ENCODE results near the gene ZSWIM9. TPM values are rescaled to one million over a fixed set of nuclear protein-coding genes. Genes with fewer than 3 reads are reported as not detected.
A peak's percentile ranks its signal among the peaks of the same experiment; 100 is the strongest.

Gene ZSWIM9
- total RNA-seq, 4 donors from 2014 or later, result 1.8 to 7.4 (median 3.5) TPM

DNA sequence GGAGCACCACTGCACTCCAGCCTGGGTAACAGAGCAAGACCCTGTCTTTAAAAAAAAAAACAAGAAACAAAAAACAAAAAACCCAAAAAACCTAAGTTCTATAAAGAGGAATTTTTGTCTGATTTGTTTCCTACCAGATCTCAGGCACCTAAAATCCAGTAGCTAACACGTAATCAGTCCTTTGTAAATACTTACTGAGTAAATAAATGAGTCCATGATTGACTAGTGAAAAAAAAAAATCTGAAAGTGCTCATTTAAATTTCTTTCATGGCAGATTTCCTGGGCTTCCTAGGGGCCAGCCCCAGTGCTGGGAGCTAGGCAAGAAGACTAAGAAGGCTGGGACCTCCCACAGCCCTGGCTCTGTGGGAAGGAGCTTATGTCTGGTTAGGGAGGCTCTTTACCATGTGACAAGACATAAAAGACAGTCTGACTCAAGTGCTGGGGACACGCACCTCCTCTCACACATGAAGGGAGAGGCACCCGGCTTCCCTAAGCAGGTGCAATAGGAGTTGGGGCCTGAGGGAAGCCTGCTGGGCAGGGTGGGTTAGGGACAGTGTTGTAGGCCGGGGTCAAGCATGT lies 22.8 kb upstream of the ZSWIM9 start:
- H3K36me3 ChIP-seq, result peaks cover 0 to 13% (median 0%) of the 10 kb centered on the region in 3 donors
- no peaks in the 10 kb centered on the region for H3K27me3 ChIP-seq
- no peak for TF ChIP-seq POLR2A (IDR thresholded peaks at IDR 0.05)
- TF ChIP-seq, protein P1, sequence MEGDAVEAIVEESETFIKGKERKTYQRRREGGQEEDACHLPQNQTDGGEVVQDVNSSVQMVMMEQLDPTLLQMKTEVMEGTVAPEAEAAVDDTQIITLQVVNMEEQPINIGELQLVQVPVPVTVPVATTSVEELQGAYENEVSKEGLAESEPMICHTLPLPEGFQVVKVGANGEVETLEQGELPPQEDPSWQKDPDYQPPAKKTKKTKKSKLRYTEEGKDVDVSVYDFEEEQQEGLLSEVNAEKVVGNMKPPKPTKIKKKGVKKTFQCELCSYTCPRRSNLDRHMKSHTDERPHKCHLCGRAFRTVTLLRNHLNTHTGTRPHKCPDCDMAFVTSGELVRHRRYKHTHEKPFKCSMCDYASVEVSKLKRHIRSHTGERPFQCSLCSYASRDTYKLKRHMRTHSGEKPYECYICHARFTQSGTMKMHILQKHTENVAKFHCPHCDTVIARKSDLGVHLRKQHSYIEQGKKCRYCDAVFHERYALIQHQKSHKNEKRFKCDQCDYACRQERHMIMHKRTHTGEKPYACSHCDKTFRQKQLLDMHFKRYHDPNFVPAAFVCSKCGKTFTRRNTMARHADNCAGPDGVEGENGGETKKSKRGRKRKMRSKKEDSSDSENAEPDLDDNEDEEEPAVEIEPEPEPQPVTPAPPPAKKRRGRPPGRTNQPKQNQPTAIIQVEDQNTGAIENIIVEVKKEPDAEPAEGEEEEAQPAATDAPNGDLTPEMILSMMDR (IDR thresholded peaks at IDR 0.05), result no peak
- H3K27ac ChIP-seq, result no peak overlapping the region
- no peak for DNase-seq
- no peaks in the 10 kb centered on the region for H3K4me1 ChIP-seq
- no peaks in the 10 kb centered on the region for H3K9me3 ChIP-seq
- no peak overlapping the region for H3K4me3 ChIP-seq

DNA sequence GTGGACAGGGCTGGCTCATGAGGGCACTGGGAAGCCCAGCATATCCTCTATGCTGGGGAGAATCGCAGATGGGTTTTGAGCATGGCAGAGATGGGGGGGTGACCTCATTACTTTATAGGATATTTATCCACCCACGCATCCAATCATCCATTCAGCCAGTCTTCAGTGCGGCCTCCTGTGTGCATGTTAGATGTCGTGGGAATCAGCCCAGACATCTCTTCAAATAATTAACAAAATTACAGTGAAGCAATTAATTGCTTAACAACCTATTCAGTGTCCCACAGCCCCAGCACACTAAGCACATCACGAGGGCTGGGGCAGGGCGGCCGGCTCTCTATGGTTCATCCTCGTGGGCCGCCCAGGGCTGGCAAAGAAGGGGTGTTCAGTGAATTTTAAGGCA lies 21.9 kb upstream of the ZSWIM9 start:
- TF ChIP-seq, protein P1 (IDR thresholded peaks at IDR 0.05), result no peak
- no peak for TF ChIP-seq POLR2A (IDR thresholded peaks at IDR 0.05)
- no peaks in the 10 kb centered on the region for H3K4me1 ChIP-seq

DNA sequence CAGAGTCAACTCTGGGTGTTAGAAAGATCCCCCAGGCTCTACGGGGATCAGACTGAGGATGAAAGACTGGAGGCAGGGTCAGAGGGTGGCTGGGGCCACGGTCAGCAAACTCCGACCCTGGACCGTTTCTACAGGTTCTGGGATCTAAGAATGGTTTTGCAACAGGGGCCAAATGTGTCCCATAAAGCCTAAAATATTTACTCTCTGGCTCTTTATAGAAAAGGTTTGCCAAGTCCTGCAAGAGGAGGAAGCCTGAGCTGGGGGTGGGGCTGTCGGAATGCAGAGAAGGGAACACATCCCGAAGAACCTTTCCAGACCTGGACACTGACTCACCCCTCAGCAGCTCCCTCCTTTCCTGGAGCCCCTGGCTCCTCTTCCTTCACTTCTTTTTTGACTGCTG lies 21.1 kb upstream of the ZSWIM9 start:
- TF ChIP-seq, protein P1 (IDR thresholded peaks at IDR 0.05), result no peak
- TF ChIP-seq POLR2A (IDR thresholded peaks at IDR 0.05), result no peak
- DNase-seq, result no peak
- H3K4me1 ChIP-seq, result no peaks in the 10 kb centered on the region
- H3K27ac ChIP-seq, result no peak overlapping the region
- peaks cover 0 to 13% (median 0%) of the 10 kb centered on the region in 3 donors for H3K36me3 ChIP-seq
- H3K27me3 ChIP-seq, result no peaks in the 10 kb centered on the region
- H3K4me3 ChIP-seq, result no peak overlapping the region
- no peaks in the 10 kb centered on the region for H3K9me3 ChIP-seq

More for the DNA sequence above, 21.9 kb upstream of the ZSWIM9 start:
- H3K9me3 ChIP-seq, result no peaks in the 10 kb centered on the region
- H3K4me3 ChIP-seq, result no peak overlapping the region
- DNase-seq, result no peak
- no peaks in the 10 kb centered on the region for H3K27me3 ChIP-seq
- H3K27ac ChIP-seq, result no peak overlapping the region
- H3K36me3 ChIP-seq, result peaks cover 0 to 13% (median 0%) of the 10 kb centered on the region in 3 donors

DNA sequence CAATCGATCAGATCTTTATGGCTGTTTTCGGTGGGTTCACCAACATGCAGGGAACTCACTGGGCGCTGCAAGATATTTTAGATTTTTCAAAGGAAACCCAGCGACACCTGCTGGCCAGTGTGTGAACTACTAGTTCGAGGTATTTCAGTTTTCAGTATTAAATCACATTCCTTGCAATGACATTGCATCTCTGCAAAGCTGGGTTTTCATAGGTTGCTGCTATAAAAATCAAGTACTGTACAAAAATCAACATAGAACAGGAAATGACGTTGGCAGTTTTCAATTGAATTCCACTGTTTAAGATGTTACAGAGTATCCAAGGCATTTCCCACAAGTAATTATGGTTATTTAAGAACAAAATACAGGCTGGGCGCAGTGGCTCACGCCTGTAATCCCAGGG lies 17.9 kb upstream of the ZSWIM9 start:
- H3K9me3 ChIP-seq, result no peaks in the 10 kb centered on the region
- H3K4me1 ChIP-seq, result no peaks in the 10 kb centered on the region
- TF ChIP-seq, protein P1 (IDR thresholded peaks at IDR 0.05), result peak; percentile 81 to 90 (median 88)
- no peak for TF ChIP-seq POLR2A (IDR thresholded peaks at IDR 0.05)
- H3K27me3 ChIP-seq, result no peaks in the 10 kb centered on the region
- H3K36me3 ChIP-seq, result peaks cover 0 to 4% (median 0%) of the 10 kb centered on the region in 3 donors
- H3K27ac ChIP-seq, result no peak overlapping the region
- H3K4me3 ChIP-seq, result no peak overlapping the region
- DNase-seq, result peak; percentile 47 to 91 (median 61)

DNA sequence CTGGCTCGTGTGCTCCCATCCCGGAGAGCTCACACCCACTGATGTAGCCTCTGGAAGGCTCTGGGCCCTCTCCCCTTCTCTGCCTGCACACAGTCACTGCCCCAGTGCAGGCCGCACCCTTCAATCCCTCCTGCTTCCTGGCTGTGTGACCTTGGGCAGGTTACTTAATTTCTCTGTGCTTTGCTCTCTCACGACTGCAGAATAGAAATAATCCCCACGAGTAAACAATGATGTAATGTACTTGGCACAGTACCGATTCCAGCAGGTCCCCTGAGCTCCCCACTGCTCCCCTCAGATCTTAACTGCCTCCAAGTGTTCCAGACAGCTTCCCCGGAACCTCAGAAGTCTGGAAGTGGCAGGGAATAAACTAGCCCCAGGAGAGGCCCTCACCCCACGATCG lies 16.5 kb upstream of the ZSWIM9 start:
- H3K27me3 ChIP-seq, result no peaks in the 10 kb centered on the region
- no peaks in the 10 kb centered on the region for H3K4me1 ChIP-seq
- no peak for TF ChIP-seq POLR2A (IDR thresholded peaks at IDR 0.05)
- TF ChIP-seq, protein P1 (IDR thresholded peaks at IDR 0.05), result no peak
- H3K36me3 ChIP-seq, result peaks cover 0 to 9% (median 0%) of the 10 kb centered on the region in 3 donors
- H3K4me3 ChIP-seq, result no peak overlapping the region
- DNase-seq, result no peak
- H3K9me3 ChIP-seq, result no peaks in the 10 kb centered on the region
- H3K27ac ChIP-seq, result no peak overlapping the region
